Measurements from ENCODE around the gene EXOC4.

Gene EXOC4

GRCh38 chr7:133556048-133556447 lies 303.2 kb downstream of the EXOC4 start:
- H3K4me1 Mint-ChIP-seq: peaks cover 19% of the 10 kb centered on the region
- peak overlapping the region in 2 of 3 experiments; percentile 0 to 30 for H3K27ac Mint-ChIP-seq
- TF ChIP-seq, protein P1, sequence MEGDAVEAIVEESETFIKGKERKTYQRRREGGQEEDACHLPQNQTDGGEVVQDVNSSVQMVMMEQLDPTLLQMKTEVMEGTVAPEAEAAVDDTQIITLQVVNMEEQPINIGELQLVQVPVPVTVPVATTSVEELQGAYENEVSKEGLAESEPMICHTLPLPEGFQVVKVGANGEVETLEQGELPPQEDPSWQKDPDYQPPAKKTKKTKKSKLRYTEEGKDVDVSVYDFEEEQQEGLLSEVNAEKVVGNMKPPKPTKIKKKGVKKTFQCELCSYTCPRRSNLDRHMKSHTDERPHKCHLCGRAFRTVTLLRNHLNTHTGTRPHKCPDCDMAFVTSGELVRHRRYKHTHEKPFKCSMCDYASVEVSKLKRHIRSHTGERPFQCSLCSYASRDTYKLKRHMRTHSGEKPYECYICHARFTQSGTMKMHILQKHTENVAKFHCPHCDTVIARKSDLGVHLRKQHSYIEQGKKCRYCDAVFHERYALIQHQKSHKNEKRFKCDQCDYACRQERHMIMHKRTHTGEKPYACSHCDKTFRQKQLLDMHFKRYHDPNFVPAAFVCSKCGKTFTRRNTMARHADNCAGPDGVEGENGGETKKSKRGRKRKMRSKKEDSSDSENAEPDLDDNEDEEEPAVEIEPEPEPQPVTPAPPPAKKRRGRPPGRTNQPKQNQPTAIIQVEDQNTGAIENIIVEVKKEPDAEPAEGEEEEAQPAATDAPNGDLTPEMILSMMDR (IDR thresholded peaks at IDR 0.05; ENCODE audit: unreplicated experiment in 3 of 3): no peak
- no peaks in the 10 kb centered on the region for H3K9me3 Mint-ChIP-seq
- no peaks in the 10 kb centered on the region for H3K36me3 Mint-ChIP-seq (ENCODE audit: low read depth)
- no peak overlapping the region for H3K4me3 Mint-ChIP-seq
- H3K27me3 Mint-ChIP-seq (ENCODE audit: low read depth): no peaks in the 10 kb centered on the region

DNA sequence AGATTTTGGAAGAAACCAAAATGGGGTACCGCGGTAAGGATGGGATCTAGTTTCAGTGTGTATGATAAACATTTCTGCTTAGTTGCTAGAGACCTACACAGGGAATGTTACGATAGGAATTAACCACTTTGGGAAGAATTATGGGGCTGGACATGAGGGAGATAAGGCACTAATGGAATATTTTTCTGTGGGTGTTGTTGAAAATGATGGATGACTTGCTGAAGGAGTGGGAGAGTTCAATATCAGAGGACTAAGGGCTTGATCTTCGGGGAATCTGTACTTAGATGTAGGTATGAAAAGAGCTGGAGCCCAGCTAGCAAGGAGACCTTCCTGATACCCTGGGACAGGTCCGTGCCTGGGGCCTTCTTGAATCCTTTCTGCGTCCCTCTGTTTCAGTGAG lies 303.7 kb downstream of the EXOC4 start:
- H3K9me3 Mint-ChIP-seq: no peaks in the 10 kb centered on the region
- H3K27ac Mint-ChIP-seq: peak overlapping the region in 2 of 3 experiments; percentile 0 to 30
- H3K4me3 Mint-ChIP-seq: no peak overlapping the region
- TF ChIP-seq, protein P1 (IDR thresholded peaks at IDR 0.05; ENCODE audit: unreplicated experiment in 3 of 3): no peak
- peaks cover 14% of the 10 kb centered on the region for H3K4me1 Mint-ChIP-seq
- no peaks in the 10 kb centered on the region for H3K27me3 Mint-ChIP-seq (ENCODE audit: low read depth)
- no peaks in the 10 kb centered on the region for H3K36me3 Mint-ChIP-seq (ENCODE audit: low read depth)

DNA sequence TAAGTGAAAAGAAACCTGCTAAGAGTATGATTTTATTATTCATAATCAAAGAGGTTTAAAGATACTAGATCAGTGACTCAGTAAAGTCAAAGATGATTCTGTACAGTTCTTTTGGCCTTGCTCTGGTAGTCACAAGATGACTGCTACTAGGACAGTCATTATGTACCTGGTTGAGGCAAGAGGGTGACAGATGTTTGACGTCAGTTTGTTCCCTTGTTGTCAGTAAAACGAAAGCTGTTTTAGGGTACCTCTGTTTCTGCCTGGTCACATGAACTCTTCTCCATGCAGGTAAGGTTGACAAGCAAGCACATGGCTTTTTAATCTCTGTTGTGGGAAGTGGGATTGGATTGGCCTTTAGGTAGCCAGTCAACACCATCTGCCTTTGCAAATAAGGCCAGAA lies 308.0 kb downstream of the EXOC4 start:
- TF ChIP-seq, protein P1 (IDR thresholded peaks at IDR 0.05; ENCODE audit: unreplicated experiment in 3 of 3): no peak
- peaks cover 27% of the 10 kb centered on the region for H3K4me1 Mint-ChIP-seq
- no peak overlapping the region for H3K27ac Mint-ChIP-seq
- H3K27me3 Mint-ChIP-seq (ENCODE audit: low read depth): no peaks in the 10 kb centered on the region
- H3K4me3 Mint-ChIP-seq: no peak overlapping the region
- no peaks in the 10 kb centered on the region for H3K9me3 Mint-ChIP-seq
- H3K36me3 Mint-ChIP-seq (ENCODE audit: low read depth): no peaks in the 10 kb centered on the region

GRCh38 chr7:133561396-133561795 lies 308.5 kb downstream of the EXOC4 start:
- Mint-ChIP-seq H3K9me3 (no peaks in the 10 kb centered on the region), H3K36me3 (ENCODE audit: low read depth) (no peaks in the 10 kb centered on the region), H3K4me1 (peaks cover 22% of the 10 kb centered on the region), H3K4me3 (no peak overlapping the region), H3K27me3 (ENCODE audit: low read depth) (no peaks in the 10 kb centered on the region), H3K27ac (no peak overlapping the region)
- TF ChIP-seq, protein P1 (IDR thresholded peaks at IDR 0.05; ENCODE audit: unreplicated experiment in 3 of 3): no peak

DNA sequence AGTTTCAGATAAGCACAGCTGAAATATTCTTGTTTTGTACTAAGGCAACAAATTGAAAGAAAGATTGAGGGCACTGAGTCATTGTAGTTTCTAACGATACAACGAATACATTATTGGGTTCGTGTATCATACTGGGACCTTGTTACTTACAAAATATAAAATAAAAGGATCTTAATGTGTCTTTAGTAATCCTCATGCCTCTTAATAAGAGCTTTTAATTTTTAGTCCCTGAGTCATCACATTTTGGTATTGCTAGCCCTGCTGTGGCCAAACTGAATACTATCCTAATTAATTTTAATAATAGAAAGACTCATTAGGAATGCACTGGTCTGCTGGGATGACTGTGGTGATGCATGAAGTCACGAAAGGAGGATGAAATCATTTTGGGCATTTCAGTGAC lies 309.7 kb downstream of the EXOC4 start:
- no peaks in the 10 kb centered on the region for H3K9me3 Mint-ChIP-seq
- H3K4me1 Mint-ChIP-seq: peaks cover 18% of the 10 kb centered on the region
- no peaks in the 10 kb centered on the region for H3K36me3 Mint-ChIP-seq (ENCODE audit: low read depth)
- H3K4me3 Mint-ChIP-seq: no peak overlapping the region
- TF ChIP-seq, protein P1 (IDR thresholded peaks at IDR 0.05; ENCODE audit: unreplicated experiment in 3 of 3): no peak
- peak overlapping the region in 2 of 3 experiments; percentile 9 to 56 for H3K27ac Mint-ChIP-seq
- no peaks in the 10 kb centered on the region for H3K27me3 Mint-ChIP-seq (ENCODE audit: low read depth)

GRCh38 chr7:133563251-133563650 lies 310.4 kb downstream of the EXOC4 start:
- no peaks in the 10 kb centered on the region for H3K27me3 Mint-ChIP-seq (ENCODE audit: low read depth)
- no peaks in the 10 kb centered on the region for H3K36me3 Mint-ChIP-seq (ENCODE audit: low read depth)
- peak overlapping the region in 1 of 3 experiments; percentile 20 for H3K4me3 Mint-ChIP-seq
- H3K4me1 Mint-ChIP-seq: peaks cover 18% of the 10 kb centered on the region
- TF ChIP-seq, protein P1 (IDR thresholded peaks at IDR 0.05; ENCODE audit: unreplicated experiment in 3 of 3): no peak
- no peaks in the 10 kb centered on the region for H3K9me3 Mint-ChIP-seq
- H3K27ac Mint-ChIP-seq: peak overlapping the region in 2 of 3 experiments; percentile 19 to 35

Data from nephron (organoid).